Activated CD8-positive, alpha-beta T cell treated with anti-CD3 and anti-CD28 coated beads for 36 hours (primary cell): ENCODE results near the gene ARSK. TPM values are rescaled to one million over a fixed set of nuclear protein-coding genes. Genes with fewer than 3 reads are reported as not detected.

Experiments used
- ATAC-seq: fragments of 200-7000 bp; cut with Tn5 transposase; one replicate; pipeline ENCODE4 v1.10.0; 2021; ENCODE audit warnings: mild to moderate bottlenecking, moderate library complexity
- CTCF ChIA-PET: fragments of 350-600 bp; sonication (Branson Sonifier 250); formaldehyde crosslinking; loops from one replicate; lab custom pipeline; 2021; ENCODE audit warnings: antibody characterized with exemption; lab: Charles Lee
- POLR2A ChIA-PET: fragments of 350-600 bp; sonication (Branson Sonifier 250); formaldehyde crosslinking; loops from one replicate; lab custom pipeline; 2021; ENCODE audit warnings: antibody characterized with exemption; lab: Charles Lee
- DNase-seq: peaks from one replicate; pipeline ENCODE4 v3.0.0-alpha.2; 2020
- H3K27ac Mint-ChIP-seq: one replicate; pipeline ENCODE4 v1.8.0; 2021; ENCODE audit warnings: mild to moderate bottlenecking, mixed read lengths
- H3K27me3 Mint-ChIP-seq: one replicate; pipeline ENCODE4 v1.8.0; 2021; ENCODE audit warnings: mixed read lengths
- H3K36me3 Mint-ChIP-seq: one replicate; pipeline ENCODE4 v1.8.0; 2021; ENCODE audit warnings: low read depth, mixed read lengths
- H3K4me1 Mint-ChIP-seq: one replicate; pipeline ENCODE4 v1.8.0; 2021; ENCODE audit warnings: low read depth, mixed read lengths
- H3K4me3 Mint-ChIP-seq: one replicate; pipeline ENCODE4 v1.8.0; 2021; ENCODE audit warnings: mild to moderate bottlenecking, moderate library complexity, mixed read lengths
- H3K9me3 Mint-ChIP-seq: one replicate; pipeline ENCODE4 v1.8.0; 2021; ENCODE audit warnings: mixed read lengths
- CTCF ChIP-seq: fragments of 200-600 bp; IDR thresholded peaks from one replicate; pipeline ENCODE4 v1.8.0; 2022; ENCODE audit warnings: antibody characterized with exemption, mild to moderate bottlenecking
- intact Hi-C: fragments of 100-400 bp; cut with micrococcal nuclease; formaldehyde crosslinking; loops from one replicate; pipeline ENCODE4 v1.10.0; 2022
- total RNA-seq, 2 experiments: library from RNA; stranded (reverse); gene quantifications; one replicate each; pipeline ENCODE4 v1.2.3, GENCODE V29; 2021

ARSK gene
- total RNA-seq, 2 experiments from 2014 or later: 4.9 to 5.0 TPM

GRCh38 chr5:95537501-95537900 is 17.4 kb upstream of the ARSK start:
- Mint-ChIP-seq H3K4me1 (peaks cover 13% of the 10 kb centered on the region), H3K27me3 (no peaks in the 10 kb centered on the region), H3K36me3 (peaks cover 58% of the 10 kb centered on the region), H3K27ac (no peak overlapping the region), H3K4me3 (no peak overlapping the region), H3K9me3 (no peaks in the 10 kb centered on the region)
- intact Hi-C loops: no loop called here
- ChIA-PET CTCF (no interaction called here), POLR2A (no interaction called here)
- TF ChIP-seq CTCF: no peak
- ATAC-seq: no peak
- no peak for DNase-seq

DNA sequence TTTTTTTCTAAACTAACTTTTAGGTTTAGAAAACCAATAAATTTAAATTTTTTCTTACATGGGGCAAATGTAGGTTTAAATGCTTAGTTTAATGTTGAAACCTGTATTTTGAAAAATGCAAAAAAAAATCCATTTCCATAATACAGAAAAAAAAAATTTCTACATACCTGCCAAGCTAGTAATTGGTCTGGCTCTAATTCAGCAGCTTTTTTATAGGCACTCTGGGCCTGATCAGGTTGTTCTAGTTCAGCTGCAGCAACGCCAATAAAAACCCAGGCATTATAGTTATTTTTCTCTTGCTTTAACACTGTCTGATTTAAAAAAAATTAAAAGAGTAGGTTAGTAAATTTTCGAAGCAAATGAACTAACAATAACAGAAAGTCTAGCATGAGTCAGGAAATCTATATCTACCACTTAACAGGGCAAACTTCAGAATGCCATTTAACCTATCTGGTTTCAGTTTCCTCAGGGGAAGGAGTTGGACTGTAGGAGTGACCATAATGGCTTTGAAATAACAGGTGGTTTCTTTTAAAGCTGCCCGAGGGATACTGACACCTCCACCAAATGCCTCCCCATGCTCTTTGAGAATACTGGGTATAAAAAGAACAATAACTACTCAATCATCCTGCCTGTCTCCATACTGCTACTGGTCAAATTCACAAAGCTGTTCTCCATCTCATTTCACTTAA is 11.7 kb upstream of the ARSK start:
- Mint-ChIP-seq H3K27me3 (no peaks in the 10 kb centered on the region), H3K36me3 (peaks cover 38% of the 10 kb centered on the region), H3K27ac (no peak overlapping the region), H3K9me3 (no peaks in the 10 kb centered on the region), H3K4me3 (no peak overlapping the region), H3K4me1 (peaks cover 22% of the 10 kb centered on the region)
- ATAC-seq (peak; percentile 61), DNase-seq (no peak)
- TF ChIP-seq CTCF: no peak
- POLR2A ChIA-PET: no interaction called here
- intact Hi-C loops: no loop called here
- CTCF ChIA-PET: interaction anchor here (1.8 kb wide), 1 partner anchor 11 kb away, joined by 6 read pairs; the partner anchor contains the start of gene SKIC3

GRCh38 chr5:95549030-95549429 is 5.9 kb upstream of the ARSK start:
- H3K27me3 Mint-ChIP-seq: no peaks in the 10 kb centered on the region
- no peak for DNase-seq
- ChIA-PET POLR2A (no interaction called here), CTCF (no interaction called here)
- H3K9me3 Mint-ChIP-seq: no peaks in the 10 kb centered on the region
- no peak overlapping the region for H3K4me3 Mint-ChIP-seq
- ATAC-seq: no peak
- intact Hi-C loops: no loop called here
- peaks cover 38% of the 10 kb centered on the region for H3K4me1 Mint-ChIP-seq
- peaks cover 21% of the 10 kb centered on the region for H3K36me3 Mint-ChIP-seq
- no peak overlapping the region for H3K27ac Mint-ChIP-seq
- TF ChIP-seq CTCF: no peak

- H3K27me3 Mint-ChIP-seq: no peaks in the 10 kb centered on the region
- ChIA-PET POLR2A (interaction anchor here (0.6 to 1.6 kb wide), 2 partner anchors 9 to 71 kb away, joined by 3 to 5 read pairs; no protein-coding TSS in a partner anchor), CTCF (interaction anchor here (1.0 to 1.6 kb wide), 2 partner anchors 10 to 83 kb away, joined by 4 to 6 read pairs; no protein-coding TSS in a partner anchor)
- H3K27ac Mint-ChIP-seq: peak overlapping the region; percentile 91
- no peak for DNase-seq
- TF ChIP-seq CTCF: no peak
- H3K36me3 Mint-ChIP-seq: peaks cover 11% of the 10 kb centered on the region
- intact Hi-C loops: no loop called here
- peak; percentile 35 for ATAC-seq
- H3K9me3 Mint-ChIP-seq: no peaks in the 10 kb centered on the region
- H3K4me1 Mint-ChIP-seq: peaks cover 35% of the 10 kb centered on the region
- H3K4me3 Mint-ChIP-seq: peak overlapping the region; percentile 85
These were observed 612 bp upstream of the ARSK start for GRCh38 chr5:95554331-95554646.

DNA sequence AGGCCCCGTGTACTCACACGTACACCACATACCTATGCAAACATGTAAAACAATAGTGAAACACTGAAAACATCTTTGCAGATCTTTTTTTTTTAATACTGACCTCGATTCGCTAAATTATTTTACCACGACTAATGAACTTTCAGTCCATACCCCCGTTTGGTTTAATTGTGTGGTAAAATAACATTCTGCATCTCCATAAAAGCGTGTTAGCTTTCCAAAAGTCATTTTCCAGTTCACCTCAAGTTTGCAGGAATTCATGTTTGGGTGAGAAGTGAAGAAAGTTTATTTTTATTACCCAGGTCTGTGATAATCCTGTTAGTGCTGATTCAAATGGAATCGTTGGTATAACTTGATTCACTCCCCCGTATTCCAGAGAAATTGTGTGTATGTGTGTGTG is 652 bp downstream of the ARSK start:
- peak overlapping the region; percentile 85 for H3K4me3 Mint-ChIP-seq
- peak overlapping the region; percentile 91 for H3K27ac Mint-ChIP-seq
- ChIA-PET CTCF (interaction anchor here (1.6 kb wide), 1 partner anchor 82 kb away, joined by 4 read pairs; no protein-coding TSS in a partner anchor), POLR2A (interaction anchor here (0.7 to 1.6 kb wide), 4 partner anchors 10 to 77 kb away, joined by 3 to 5 read pairs (median 3); no protein-coding TSS in a partner anchor)
- DNase-seq (no peak), ATAC-seq (no peak)
- H3K36me3 Mint-ChIP-seq: peaks cover 11% of the 10 kb centered on the region
- TF ChIP-seq CTCF: no peak
- H3K9me3 Mint-ChIP-seq: no peaks in the 10 kb centered on the region
- no peaks in the 10 kb centered on the region for H3K27me3 Mint-ChIP-seq
- H3K4me1 Mint-ChIP-seq: peaks cover 35% of the 10 kb centered on the region
- intact Hi-C loops: loop anchor here (5.0 kb wide), 1 partner anchor 67 kb away; the partner anchor contains the start of gene GPR150
